GM18507 (cell line): ENCODE data around the gene EML6.

Experiments
- DNase-seq: peaks from one replicate; pipeline ENCODE4 v3.0.0; 2011; ENCODE audit warnings: low read depth; ENCODE audit not compliant: insufficient read length; ENCODE audit errors: extremely low spot score
- FAIRE-seq: peaks from 2 replicates; lab custom pipeline; 2011; peaks lifted over from hg19 to GRCh38; lab: Jason Lieb, UNC

EML6 gene

DNA sequence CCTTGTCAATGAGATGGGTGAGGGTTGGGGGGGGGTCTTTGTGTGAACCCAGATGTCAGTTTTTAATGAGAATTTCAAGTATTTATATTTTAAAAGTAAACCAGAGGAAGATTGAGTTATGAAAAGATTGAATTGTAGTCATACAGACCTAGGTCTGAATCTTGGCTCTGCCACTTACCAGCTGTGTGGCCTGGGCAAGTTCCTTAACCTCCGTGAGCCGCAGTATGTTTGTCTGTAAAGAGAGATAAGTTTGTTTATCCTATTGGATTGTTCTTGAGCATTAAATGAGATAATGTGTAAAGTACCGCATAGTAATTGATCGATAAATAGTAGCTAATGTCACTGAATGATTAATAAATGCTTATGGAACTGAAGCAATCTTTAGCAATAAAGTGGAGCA lies 63.8 kb downstream of the EML6 start:
- FAIRE-seq = no peak
- DNase-seq = no peak

DNA sequence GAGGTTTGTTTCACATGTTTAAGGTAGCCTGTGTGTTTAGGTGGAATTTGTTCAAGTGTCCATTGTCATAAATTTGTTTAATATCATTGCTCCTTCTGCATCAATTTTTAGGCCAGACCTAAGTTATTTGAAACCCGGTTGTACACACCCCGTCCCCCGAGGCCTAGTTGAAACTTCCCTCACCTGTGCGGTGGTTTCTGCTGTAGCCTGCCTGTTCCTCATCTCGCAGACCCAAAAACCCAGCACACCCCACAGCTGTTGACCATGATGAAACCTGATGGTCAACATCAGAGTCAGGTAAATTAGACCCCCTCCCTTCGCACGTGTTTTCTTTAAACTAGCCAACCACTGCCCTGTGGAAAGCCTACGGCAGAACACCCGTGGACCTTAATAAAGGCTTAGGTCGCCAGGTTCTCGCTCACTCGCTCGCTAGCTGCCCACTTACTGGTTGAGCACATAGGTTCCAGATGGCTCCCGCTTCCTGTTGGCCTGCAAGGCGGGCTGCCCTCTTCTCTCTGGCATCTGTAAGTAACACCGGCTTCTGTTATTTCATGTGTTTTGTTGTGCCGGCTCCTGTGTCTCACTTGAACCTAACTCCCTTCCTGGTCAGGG lies 64.4 kb downstream of the EML6 start:
- DNase-seq = no peak

DNA sequence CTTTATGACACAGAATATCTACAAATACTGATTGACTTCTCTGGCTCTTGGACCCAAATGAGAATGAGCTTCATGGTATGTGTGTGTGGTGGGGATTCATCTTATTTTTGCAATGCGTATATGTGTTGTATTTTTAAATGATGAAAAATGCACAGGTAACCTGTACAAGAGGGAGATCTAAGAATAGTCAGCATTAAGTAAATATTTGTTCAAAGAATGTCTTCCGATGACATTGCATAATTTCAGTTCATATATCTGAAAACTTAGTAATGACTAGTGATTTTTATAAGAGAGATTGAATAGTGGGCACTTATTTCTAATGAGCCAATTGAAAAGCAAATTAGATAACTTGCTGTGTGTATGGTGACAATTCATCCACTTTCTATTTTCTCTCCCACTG lies 66.4 kb downstream of the EML6 start:
- DNase-seq (no peak), FAIRE-seq (no peak)

More for the DNA sequence above, 64.4 kb downstream of the EML6 start:
- FAIRE-seq = no peak

DNA sequence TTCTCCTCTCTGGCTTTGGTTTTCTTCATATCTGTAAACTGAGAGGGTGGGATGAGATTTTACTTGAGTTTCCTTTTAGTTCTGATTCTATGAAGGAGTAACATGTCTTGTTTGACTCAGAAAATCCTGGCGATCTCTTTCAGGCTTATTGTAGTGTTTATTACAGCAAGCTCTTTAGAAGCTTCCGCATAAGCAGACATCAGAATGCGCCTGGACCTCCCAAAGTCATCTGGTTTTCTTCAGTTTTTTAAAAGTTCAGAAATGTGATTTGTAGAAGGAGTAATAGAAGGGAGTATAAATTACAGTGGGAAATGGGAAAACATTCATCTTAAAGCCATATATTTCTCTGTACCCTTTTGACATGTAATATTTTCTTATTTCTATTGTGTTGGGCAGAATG lies 68.4 kb downstream of the EML6 start:
- no peak for FAIRE-seq
- no peak for DNase-seq

DNA sequence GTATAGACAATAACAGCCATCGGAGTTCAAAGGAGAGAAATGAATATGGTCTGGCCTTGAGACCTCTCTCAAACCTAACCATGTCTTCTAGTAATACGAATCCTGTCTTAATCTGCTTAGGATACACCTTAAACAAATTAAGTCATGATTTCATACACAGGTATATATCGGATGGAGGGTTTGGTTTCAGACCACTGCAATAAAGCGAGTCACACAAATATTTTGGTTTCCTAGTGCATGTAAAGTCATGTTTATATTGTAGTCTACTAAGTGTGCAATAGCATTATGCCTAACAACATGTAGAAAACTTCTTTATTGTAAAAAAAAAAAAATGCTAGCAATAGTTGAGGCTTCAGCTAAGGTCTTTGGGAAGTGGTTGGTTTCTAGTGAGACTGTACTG lies 73.8 kb downstream of the EML6 start:
- FAIRE-seq (no peak), DNase-seq (no peak)

DNA sequence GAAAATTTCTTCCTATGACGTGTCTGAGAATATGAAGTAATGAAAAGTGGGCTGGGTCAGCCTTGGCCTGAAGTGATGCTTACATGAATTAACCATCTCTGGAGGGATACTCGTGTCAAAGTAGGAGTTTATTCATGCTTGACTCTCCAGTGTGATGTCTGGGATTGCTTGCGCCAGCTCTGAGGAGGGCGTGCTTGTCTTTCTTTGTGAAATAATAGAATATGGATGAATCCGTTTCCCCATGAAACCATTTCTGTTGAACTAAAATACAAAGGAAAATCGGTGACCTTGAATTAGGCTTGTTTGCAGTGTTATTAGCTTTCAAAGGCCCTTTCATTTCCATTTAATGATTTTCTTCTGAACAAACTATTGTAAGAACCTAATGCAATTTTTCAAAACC lies 77.9 kb downstream of the EML6 start:
- FAIRE-seq = no peak
- no peak for DNase-seq

GRCh38 chr2:54803783-54804751 lies 80.6 kb downstream of the EML6 start:
- DNase-seq (no peak), FAIRE-seq (no peak)

- FAIRE-seq = no peak
Measured at GRCh38 chr2:54805255-54805654, 81.8 kb downstream of the EML6 start.

DNA sequence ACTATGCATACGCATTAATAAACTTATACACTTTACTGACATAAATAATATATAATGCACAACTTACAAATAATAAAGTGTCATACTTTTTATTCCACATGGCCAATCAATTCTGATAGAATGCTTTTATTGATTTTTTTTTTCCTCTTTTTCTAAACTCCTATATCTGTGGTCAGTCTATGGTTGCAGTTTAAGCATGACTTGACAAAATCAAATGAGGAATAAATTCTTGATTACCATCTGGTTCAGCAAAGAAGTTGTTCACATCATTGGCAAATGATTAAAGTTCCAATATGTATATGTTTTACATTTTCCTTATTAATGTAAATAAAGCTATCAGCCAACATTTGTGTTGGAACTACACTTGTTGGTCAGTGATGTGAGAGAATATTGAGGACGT lies 83.5 kb downstream of the EML6 start:
- FAIRE-seq (no peak), DNase-seq (no peak)

More at GRCh38 chr2:54805255-54805654, 81.8 kb downstream of the EML6 start:
- no peak for DNase-seq

DNA sequence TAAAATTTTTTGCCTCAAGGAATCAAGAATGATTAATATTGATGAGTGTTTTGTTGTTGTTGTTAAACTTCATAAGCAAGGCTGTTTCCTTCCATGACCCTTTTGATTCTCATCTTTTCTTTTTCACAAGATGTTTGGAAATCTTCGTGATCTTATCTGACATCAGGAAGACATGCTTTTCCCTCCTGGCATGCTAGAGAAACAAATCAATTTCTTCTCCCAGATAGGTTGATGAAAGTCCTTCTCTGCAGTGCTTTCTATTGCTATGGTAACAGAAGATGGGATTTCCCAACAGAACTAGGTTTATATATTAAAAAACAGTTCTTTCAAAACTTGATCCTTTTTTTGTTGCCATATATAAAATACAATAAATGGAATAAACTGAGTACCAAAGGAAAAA lies 85.2 kb downstream of the EML6 start:
- no peak for DNase-seq
- FAIRE-seq = no peak

- DNase-seq (no peak), FAIRE-seq (no peak)
Measured at GRCh38 chr2:54809819-54810218, 86.4 kb downstream of the EML6 start.

DNA sequence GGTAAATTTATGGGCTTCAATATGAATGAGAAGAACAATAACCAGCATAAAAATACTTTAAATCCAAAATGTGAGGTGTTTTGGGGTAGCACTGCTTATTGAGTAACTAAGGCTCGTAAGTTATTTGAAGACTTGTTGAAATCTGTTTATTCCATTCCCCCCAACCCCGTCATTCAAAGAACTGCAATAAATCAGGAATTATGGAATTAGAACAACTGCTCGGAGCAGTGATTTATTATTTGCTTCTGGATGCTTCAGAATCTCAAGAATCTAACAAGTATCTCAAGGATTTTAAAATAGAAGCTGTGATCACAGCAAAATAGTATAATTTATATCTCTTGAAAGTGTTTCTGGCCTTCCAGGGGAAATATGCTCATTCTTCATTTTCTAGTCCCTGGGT lies 86.8 kb downstream of the EML6 start:
- no peak for DNase-seq
- FAIRE-seq = no peak

DNA sequence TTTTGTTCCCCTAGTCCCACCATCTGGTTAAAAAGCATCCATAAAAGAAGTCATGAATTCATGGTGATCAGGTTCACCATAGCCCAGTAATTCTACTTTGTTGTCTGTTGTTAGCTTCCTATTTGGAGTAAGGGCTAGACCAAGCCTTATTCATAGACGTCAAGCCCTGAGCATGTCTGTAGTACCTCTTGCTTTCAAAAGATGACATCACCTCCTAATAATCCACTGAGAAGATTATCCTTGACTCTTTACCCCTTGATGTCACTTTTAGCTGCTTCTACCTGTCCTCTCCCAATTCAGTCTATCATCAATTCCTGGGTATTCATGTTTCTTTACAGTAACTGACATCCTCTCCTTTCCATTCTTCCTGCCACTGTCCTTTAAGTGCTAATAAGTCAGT lies 90.1 kb downstream of the EML6 start:
- FAIRE-seq (no peak), DNase-seq (no peak)

GRCh38 chr2:54814389-54815147 lies 91.1 kb downstream of the EML6 start:
- FAIRE-seq (no peak), DNase-seq (no peak)

DNA sequence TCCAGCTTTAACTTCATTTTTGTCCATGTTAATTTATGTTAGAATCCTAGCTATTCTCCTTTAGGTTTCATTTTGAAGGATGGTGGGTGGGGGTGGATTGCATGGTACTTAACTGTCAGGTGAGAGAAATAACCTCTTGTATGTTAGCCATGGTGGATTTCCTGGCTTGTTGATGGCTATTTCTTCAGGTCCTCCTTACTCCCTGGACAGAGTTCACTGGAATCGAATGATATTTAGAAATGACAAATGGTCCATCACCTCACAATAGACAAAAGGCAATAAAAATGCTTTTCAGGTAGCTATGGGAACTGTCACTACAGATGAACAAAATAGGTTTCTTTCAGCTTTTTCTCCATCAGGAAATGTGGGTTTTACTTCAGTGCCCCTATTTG lies 91.7 kb downstream of the EML6 start:
- FAIRE-seq = no peak
- DNase-seq = no peak

- no peak for FAIRE-seq
Measured at GRCh38 chr2:54818226-54818625, 94.8 kb downstream of the EML6 start.

GRCh38 chr2:54820558-54820957 lies 97.1 kb downstream of the EML6 start:
- FAIRE-seq = no peak
- DNase-seq = no peak

More at GRCh38 chr2:54818226-54818625, 94.8 kb downstream of the EML6 start:
- DNase-seq = no peak

DNA sequence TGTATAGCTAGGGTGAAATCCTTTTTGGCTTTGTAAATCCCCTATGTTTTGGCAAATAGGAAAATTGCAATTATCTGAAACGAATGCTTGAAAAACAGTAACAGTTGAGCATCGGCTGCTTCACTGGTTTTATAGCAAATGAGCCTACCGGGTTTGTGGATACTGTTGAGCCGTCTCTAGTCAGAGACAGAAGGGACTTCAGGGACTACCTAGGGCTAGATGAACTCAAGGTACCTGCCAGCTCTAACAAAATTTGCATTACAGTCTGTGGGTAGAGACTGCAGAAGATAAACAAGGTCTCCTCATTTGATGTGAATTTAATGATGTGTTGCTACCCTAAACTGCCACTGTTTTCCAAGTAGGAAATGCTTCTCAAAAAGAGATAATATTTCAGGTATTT lies 101.1 kb downstream of the EML6 start:
- DNase-seq (no peak), FAIRE-seq (no peak)

DNA sequence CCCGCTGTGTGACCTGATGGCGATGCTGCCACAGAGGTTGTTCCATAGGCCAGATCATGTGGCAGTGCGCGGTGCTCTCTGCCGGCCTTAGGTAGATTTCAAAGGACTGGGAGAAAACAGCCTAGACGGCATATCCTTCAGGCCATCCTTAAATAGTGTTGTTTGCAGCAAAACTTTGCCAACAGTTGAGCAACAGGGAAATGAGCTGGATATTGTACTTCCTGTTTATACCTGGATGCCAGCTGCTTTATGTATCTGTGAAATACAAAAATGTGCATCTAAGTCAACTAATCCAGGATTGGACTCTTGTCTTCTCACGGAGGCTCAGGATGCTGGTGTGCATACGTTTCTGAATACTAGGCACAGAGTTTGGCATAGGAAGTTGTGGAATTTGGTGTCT lies 107.1 kb downstream of the EML6 start:
- no peak for FAIRE-seq
- DNase-seq = no peak

DNA sequence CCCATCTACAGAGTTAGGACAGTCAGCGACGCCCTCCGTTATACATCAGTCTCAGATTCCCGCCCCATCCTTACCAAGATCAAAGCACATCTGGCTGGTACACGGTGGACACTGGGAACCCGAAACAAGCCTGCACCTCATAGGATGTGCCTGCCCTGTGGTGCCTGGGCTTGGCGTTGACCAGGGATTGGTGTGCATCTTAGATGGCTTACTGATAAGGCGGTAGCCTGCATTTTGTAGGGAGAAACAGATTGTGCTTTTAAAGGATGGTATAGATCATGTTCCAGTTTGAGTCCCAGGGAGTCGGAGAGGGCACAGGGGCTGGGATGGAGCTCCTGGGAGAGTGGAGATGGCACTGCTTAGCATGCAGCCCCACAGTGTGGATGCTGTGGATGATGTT lies 108.0 kb downstream of the EML6 start:
- DNase-seq = no peak
- FAIRE-seq = no peak
